HepG2 (cell line): ENCODE results near the gene CNPY4. TPM values are rescaled to one million over a fixed set of nuclear protein-coding genes. Genes with fewer than 3 reads are reported as not detected.

ENCODE experiments used
- ARID2 ChIP-seq: sonication (generic); formaldehyde crosslinking; IDR thresholded peaks from 2 replicates; pipeline ENCODE4 v1.8.1; 2022; ENCODE audit warnings: mild to moderate bottlenecking, missing genetic modification reagents, borderline replicate concordance
- DNMT3B ChIP-seq: conservative IDR thresholded peaks from 2 replicates; pipeline ENCODE4 v1.6.1; 2016; ENCODE audit warnings: missing biosample characterization, control low read depth
- GABPA ChIP-seq, 2 experiments: IDR thresholded peaks; 2 replicates each; pipeline ENCODE4 v1.6.1; 2011 to 2016; ENCODE audit warnings: low read depth in 2 of 2, low read length in 1 of 2, missing biosample characterization in 1 of 2, missing genetic modification characterization in 1 of 2
- MAFK ChIP-seq, 2 experiments: IDR thresholded peaks in 1 of 2; conservative IDR thresholded peaks in 1 of 2; 2 replicates each; pipeline ENCODE4 v1.6.1; 2011; ENCODE audit warnings: improper control_type of control experiment in 2 of 2, low read length in 2 of 2
- MTA1 ChIP-seq: sonication (generic); formaldehyde crosslinking; IDR thresholded peaks from 2 replicates; pipeline ENCODE4 v1.4.0; 2020; ENCODE audit warnings: missing genetic modification reagents, mild to moderate bottlenecking, borderline replicate concordance
- REXO4 ChIP-seq: sonication (generic); formaldehyde crosslinking; IDR thresholded peaks from 2 replicates; pipeline ENCODE4 v1.8.0; 2022; ENCODE audit warnings: missing genetic modification reagents, mild to moderate bottlenecking, borderline replicate concordance
- SIX1 ChIP-seq: sonication (generic); formaldehyde crosslinking; IDR thresholded peaks from 2 replicates; pipeline ENCODE4 v1.4.0; 2020; ENCODE audit warnings: missing genetic modification reagents, borderline replicate concordance
- TGIF2 ChIP-seq: IDR thresholded peaks from 2 replicates; pipeline ENCODE4 v1.6.1; 2016; ENCODE audit warnings: control low read depth, missing compliant biosample characterization
- THAP11 ChIP-seq: IDR thresholded peaks from 2 replicates; pipeline ENCODE4 v1.6.1; 2016; ENCODE audit warnings: missing biosample characterization, missing genetic modification reagents
- TMF1 ChIP-seq: sonication (generic); formaldehyde crosslinking; IDR thresholded peaks from 2 replicates; pipeline ENCODE4 v1.8.1; 2022; ENCODE audit warnings: low read depth, missing genetic modification reagents
- ZNF264 ChIP-seq: sonication (generic); formaldehyde crosslinking; IDR thresholded peaks from 2 replicates; pipeline ENCODE4 v1.4.0; 2020; ENCODE audit warnings: missing genetic modification reagents
- ZNF441 ChIP-seq: sonication (generic); formaldehyde crosslinking; IDR thresholded peaks from 2 replicates; pipeline ENCODE4 v1.7.0; 2021; ENCODE audit warnings: missing genetic modification reagents, borderline replicate concordance
- ZNF510 ChIP-seq: sonication (generic); formaldehyde crosslinking; IDR thresholded peaks from 2 replicates; pipeline ENCODE4 v1.4.0; 2020; ENCODE audit warnings: low read depth, mild to moderate bottlenecking, missing genetic modification reagents
- ZNF563 ChIP-seq: sonication (generic); formaldehyde crosslinking; IDR thresholded peaks from 2 replicates; pipeline ENCODE4 v1.8.0; 2022; ENCODE audit warnings: mild to moderate bottlenecking, moderate library complexity, missing genetic modification reagents
- ZNF616 ChIP-seq: sonication (generic); formaldehyde crosslinking; IDR thresholded peaks from 2 replicates; pipeline ENCODE4 v1.5.0; 2020; ENCODE audit warnings: low read depth, mild to moderate bottlenecking, missing genetic modification reagents
- ZNF737 ChIP-seq: sonication (generic); formaldehyde crosslinking; IDR thresholded peaks from 2 replicates; pipeline ENCODE4 v1.5.0; 2020; ENCODE audit warnings: missing genetic modification reagents, mild to moderate bottlenecking, borderline replicate concordance
- polyA plus RNA-seq, 8 experiments: library from polyadenylated mRNA; depleted of rRNA in 3 of 8; stranded (reverse) in 7 of 8; unstranded in 1 of 8; fragments of >200 nt; fragmentation: Illumina TruSeq in 4 of 8; extraction: Trizol in 4 of 8; gene quantifications; 2 replicates each; pipeline versions ENCODE4 v1.2.1 to v1.2.3, GENCODE V29; 2011 to 2016; ENCODE audit warnings: low read depth in 4 of 8, missing spikeins in 1 of 8, mixed read lengths in 1 of 8; ENCODE audit not compliant: insufficient read depth in 1 of 8
- total RNA-seq, 5 experiments: library from RNA; depleted of rRNA; stranded (reverse); fragments of >200 nt; fragmentation: Illumina TruSeq; extraction: Trizol; gene quantifications; 2 replicates each; pipeline ENCODE4 v1.2.3, GENCODE V29; 2016; ENCODE audit warnings: low read depth in 1 of 5
- TF ChIP-seq, protein P1 (sequence below): sonication (generic); formaldehyde crosslinking; IDR thresholded peaks from 2 replicates; pipeline ENCODE4 v1.5.1; 2020; ENCODE audit warnings: mild to moderate bottlenecking, missing genetic modification reagents, borderline replicate concordance
- TF ChIP-seq, protein P2 (sequence below): sonication (generic); formaldehyde crosslinking; IDR thresholded peaks from 2 replicates; pipeline ENCODE4 v1.5.0; 2020; ENCODE audit warnings: mild to moderate bottlenecking, missing genetic modification reagents
- TF ChIP-seq, protein P3 (sequence below): sonication (generic); IDR thresholded peaks from 2 replicates; pipeline ENCODE4 v1.6.1; 2016; ENCODE audit warnings: low read depth, borderline replicate concordance
- TF ChIP-seq, protein P4 (sequence below): sonication (generic); formaldehyde crosslinking; IDR thresholded peaks from 2 replicates; pipeline ENCODE4 v1.8.0; 2022; ENCODE audit warnings: missing genetic modification reagents, low read depth, mild to moderate bottlenecking, borderline replicate concordance

The CNPY4 gene
- total and polyA plus RNA-seq, 2 of the 13 experiments (the other 11 are each of a cell fraction or from before 2014, with no cell fraction given), result 6.2 to 12.7 TPM

DNA sequence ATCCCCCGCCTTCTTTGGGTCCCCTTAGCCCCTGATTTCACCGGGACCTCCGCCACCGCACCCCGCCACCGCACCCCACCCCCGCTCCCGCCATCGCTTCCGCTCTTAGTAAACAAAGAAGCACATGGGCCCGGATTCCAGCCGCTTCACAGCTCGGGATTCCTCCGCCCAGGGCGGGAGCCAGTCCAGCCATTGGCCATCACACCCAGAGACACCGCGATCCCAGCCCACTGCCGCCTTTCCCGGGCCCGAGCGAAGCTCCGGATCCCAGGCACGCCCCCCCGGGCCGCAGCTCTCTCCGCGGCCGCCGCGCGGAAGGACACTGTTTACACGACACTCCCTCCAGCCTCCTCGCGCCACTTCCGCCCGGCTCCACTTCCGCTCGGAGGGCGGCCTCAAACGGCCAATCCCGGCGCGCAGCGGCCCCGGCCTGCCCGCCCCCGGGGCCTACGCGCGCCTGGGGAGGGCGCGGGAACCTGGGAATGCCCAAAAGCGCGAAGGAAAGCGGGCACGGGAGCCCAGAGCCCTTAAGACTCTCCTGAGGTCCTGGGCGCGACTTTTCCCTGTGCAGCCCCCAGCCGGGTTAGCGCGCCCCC lies 18.9 kb upstream of the CNPY4 start (continued):
- TF ChIP-seq, protein P1, sequence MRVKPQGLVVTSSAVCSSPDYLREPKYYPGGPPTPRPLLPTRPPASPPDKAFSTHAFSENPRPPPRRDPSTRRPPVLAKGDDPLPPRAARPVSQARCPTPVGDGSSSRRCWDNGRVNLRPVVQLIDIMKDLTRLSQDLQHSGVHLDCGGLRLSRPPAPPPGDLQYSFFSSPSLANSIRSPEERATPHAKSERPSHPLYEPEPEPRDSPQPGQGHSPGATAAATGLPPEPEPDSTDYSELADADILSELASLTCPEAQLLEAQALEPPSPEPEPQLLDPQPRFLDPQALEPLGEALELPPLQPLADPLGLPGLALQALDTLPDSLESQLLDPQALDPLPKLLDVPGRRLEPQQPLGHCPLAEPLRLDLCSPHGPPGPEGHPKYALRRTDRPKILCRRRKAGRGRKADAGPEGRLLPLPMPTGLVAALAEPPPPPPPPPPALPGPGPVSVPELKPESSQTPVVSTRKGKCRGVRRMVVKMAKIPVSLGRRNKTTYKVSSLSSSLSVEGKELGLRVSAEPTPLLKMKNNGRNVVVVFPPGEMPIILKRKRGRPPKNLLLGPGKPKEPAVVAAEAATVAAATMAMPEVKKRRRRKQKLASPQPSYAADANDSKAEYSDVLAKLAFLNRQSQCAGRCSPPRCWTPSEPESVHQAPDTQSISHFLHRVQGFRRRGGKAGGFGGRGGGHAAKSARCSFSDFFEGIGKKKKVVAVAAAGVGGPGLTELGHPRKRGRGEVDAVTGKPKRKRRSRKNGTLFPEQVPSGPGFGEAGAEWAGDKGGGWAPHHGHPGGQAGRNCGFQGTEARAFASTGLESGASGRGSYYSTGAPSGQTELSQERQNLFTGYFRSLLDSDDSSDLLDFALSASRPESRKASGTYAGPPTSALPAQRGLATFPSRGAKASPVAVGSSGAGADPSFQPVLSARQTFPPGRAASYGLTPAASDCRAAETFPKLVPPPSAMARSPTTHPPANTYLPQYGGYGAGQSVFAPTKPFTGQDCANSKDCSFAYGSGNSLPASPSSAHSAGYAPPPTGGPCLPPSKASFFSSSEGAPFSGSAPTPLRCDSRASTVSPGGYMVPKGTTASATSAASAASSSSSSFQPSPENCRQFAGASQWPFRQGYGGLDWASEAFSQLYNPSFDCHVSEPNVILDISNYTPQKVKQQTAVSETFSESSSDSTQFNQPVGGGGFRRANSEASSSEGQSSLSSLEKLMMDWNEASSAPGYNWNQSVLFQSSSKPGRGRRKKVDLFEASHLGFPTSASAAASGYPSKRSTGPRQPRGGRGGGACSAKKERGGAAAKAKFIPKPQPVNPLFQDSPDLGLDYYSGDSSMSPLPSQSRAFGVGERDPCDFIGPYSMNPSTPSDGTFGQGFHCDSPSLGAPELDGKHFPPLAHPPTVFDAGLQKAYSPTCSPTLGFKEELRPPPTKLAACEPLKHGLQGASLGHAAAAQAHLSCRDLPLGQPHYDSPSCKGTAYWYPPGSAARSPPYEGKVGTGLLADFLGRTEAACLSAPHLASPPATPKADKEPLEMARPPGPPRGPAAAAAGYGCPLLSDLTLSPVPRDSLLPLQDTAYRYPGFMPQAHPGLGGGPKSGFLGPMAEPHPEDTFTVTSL (CRISPR knock-in tag), result no peak
- TF ChIP-seq ZNF264 (CRISPR knock-in tag) (no peak), ZNF737 (CRISPR knock-in tag) (no peak), THAP11 (CRISPR knock-in tag) (peak; percentile 94), TMF1 (CRISPR knock-in tag) (0 out of 2 replicates have a peak, but pooled peaks have one; percentile 16), MTA1 (CRISPR knock-in tag) (no peak), REXO4 (CRISPR knock-in tag) (no peak), MAFK (conservative IDR thresholded peaks at IDR 0.05 in 1 of 2, IDR thresholded peaks at IDR 0.05 in 1 of 2; ENCODE audit: low read length in 2 of 2) (no peak), ARID2 (no peak), ZNF441 (CRISPR knock-in tag) (peak; percentile 79; the same call in 1 of the 2 replicates), ZNF510 (0 out of 2 replicates have a peak, but pooled peaks have one; percentile 81), TGIF2 (peak; percentile 90), GABPA (IDR thresholded peaks at IDR 0.05; ENCODE audit: low read depth, low read length) (peak; percentile 99), GABPA (CRISPR knock-in tag; IDR thresholded peaks at IDR 0.05; ENCODE audit: low read depth) (peak; percentile 89), DNMT3B (0 out of 2 replicates have a peak, but pooled peaks have one; percentile 42), ZNF616 (CRISPR knock-in tag) (peak; percentile 63; the same call in 1 of the 2 replicates), ZNF563 (peak; percentile 75; the same call in 1 of the 2 replicates), SIX1 (CRISPR knock-in tag) (no peak)
- TF ChIP-seq, protein P2, sequence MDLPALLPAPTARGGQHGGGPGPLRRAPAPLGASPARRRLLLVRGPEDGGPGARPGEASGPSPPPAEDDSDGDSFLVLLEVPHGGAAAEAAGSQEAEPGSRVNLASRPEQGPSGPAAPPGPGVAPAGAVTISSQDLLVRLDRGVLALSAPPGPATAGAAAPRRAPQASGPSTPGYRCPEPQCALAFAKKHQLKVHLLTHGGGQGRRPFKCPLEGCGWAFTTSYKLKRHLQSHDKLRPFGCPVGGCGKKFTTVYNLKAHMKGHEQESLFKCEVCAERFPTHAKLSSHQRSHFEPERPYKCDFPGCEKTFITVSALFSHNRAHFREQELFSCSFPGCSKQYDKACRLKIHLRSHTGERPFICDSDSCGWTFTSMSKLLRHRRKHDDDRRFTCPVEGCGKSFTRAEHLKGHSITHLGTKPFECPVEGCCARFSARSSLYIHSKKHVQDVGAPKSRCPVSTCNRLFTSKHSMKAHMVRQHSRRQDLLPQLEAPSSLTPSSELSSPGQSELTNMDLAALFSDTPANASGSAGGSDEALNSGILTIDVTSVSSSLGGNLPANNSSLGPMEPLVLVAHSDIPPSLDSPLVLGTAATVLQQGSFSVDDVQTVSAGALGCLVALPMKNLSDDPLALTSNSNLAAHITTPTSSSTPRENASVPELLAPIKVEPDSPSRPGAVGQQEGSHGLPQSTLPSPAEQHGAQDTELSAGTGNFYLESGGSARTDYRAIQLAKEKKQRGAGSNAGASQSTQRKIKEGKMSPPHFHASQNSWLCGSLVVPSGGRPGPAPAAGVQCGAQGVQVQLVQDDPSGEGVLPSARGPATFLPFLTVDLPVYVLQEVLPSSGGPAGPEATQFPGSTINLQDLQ (CRISPR knock-in tag), result peak; percentile 65; the same call in 1 of the 2 replicates
- TF ChIP-seq, protein P3, sequence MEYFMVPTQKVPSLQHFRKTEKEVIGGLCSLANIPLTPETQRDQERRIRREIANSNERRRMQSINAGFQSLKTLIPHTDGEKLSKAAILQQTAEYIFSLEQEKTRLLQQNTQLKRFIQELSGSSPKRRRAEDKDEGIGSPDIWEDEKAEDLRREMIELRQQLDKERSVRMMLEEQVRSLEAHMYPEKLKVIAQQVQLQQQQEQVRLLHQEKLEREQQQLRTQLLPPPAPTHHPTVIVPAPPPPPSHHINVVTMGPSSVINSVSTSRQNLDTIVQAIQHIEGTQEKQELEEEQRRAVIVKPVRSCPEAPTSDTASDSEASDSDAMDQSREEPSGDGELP, result peak; percentile 67; the same call in 1 of the 2 replicates
- TF ChIP-seq, protein P4, sequence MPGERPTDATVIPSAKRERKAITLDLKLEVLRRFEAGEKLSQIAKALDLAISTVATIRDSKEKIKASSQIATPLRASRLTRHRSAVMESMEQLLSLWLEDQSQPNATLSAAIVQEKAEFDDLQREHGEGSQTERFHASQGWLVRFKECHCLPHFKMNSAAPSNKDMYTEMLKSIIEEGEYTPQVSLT, result no peak
